ENCODE results near the gene DHDH.
A peak's percentile ranks its signal among the peaks of the same experiment; 100 is the strongest.

DHDH gene

GRCh38 chr19:48958006-48958405, 24.5 kb downstream of the DHDH start:
- no peak overlapping the region for H3K27ac Mint-ChIP-seq
- no peaks in the 10 kb centered on the region for H3K9me3 Mint-ChIP-seq
- peaks cover 46% of the 10 kb centered on the region for H3K4me1 Mint-ChIP-seq
- DNase-seq: no peak
- H3K36me3 Mint-ChIP-seq (ENCODE audit: low read depth): peaks cover 43% of the 10 kb centered on the region
- TF ChIP-seq CTCF (IDR thresholded peaks at IDR 0.05): no peak
- H3K27me3 Mint-ChIP-seq (ENCODE audit: low read depth, poor library complexity): peaks cover 7% of the 10 kb centered on the region
- no peak overlapping the region for H3K4me3 Mint-ChIP-seq

- no peak for DNase-seq
- H3K4me3 Mint-ChIP-seq: no peak overlapping the region
Observed at GRCh38 chr19:48959341-48960239, 26.1 kb downstream of the DHDH start.

GRCh38 chr19:48961051-48961649, 27.7 kb downstream of the DHDH start:
- no peak for TF ChIP-seq CTCF (IDR thresholded peaks at IDR 0.05)
- H3K27me3 Mint-ChIP-seq (ENCODE audit: low read depth, poor library complexity): peaks cover 6% of the 10 kb centered on the region
- H3K36me3 Mint-ChIP-seq (ENCODE audit: low read depth): peaks cover 46% of the 10 kb centered on the region
- H3K4me1 Mint-ChIP-seq: peaks cover 51% of the 10 kb centered on the region
- H3K9me3 Mint-ChIP-seq: no peaks in the 10 kb centered on the region
- no peak for DNase-seq
- peak overlapping the region; percentile 23 for H3K4me3 Mint-ChIP-seq
- peak overlapping the region; percentile 98 for H3K27ac Mint-ChIP-seq

More at GRCh38 chr19:48959341-48960239, 26.1 kb downstream of the DHDH start:
- Mint-ChIP-seq H3K36me3 (ENCODE audit: low read depth) (peaks cover 43% of the 10 kb centered on the region), H3K27me3 (ENCODE audit: low read depth, poor library complexity) (peaks cover 5% of the 10 kb centered on the region), H3K27ac (no peak overlapping the region), H3K4me1 (peaks cover 53% of the 10 kb centered on the region), H3K9me3 (no peaks in the 10 kb centered on the region)
- no peak for TF ChIP-seq CTCF (IDR thresholded peaks at IDR 0.05)

- Mint-ChIP-seq H3K27ac (peak overlapping the region; percentile 98), H3K4me1 (peaks cover 54% of the 10 kb centered on the region), H3K36me3 (ENCODE audit: low read depth) (peaks cover 47% of the 10 kb centered on the region), H3K27me3 (ENCODE audit: low read depth, poor library complexity) (peaks cover 7% of the 10 kb centered on the region), H3K4me3 (peak overlapping the region; percentile 19), H3K9me3 (no peaks in the 10 kb centered on the region)
- no peak for TF ChIP-seq CTCF (IDR thresholded peaks at IDR 0.05)
- no peak for DNase-seq
Observed at GRCh38 chr19:48961673-48962028, 28.2 kb downstream of the DHDH start.

- no peak for DNase-seq
Observed at GRCh38 chr19:48962029-48962848, 28.7 kb downstream of the DHDH start.

More at GRCh38 chr19:48962029-48962848, 28.7 kb downstream of the DHDH start:
- H3K4me1 Mint-ChIP-seq: peaks cover 60% of the 10 kb centered on the region
- H3K36me3 Mint-ChIP-seq (ENCODE audit: low read depth): peaks cover 43% of the 10 kb centered on the region
- H3K27me3 Mint-ChIP-seq (ENCODE audit: low read depth, poor library complexity): peaks cover 7% of the 10 kb centered on the region
- no peaks in the 10 kb centered on the region for H3K9me3 Mint-ChIP-seq
- peak overlapping the region; percentile 98 for H3K27ac Mint-ChIP-seq
- no peak for TF ChIP-seq CTCF (IDR thresholded peaks at IDR 0.05)
- H3K4me3 Mint-ChIP-seq: peak overlapping the region; percentile 54
